ENCODE results near the gene SLC6A4.

DNA sequence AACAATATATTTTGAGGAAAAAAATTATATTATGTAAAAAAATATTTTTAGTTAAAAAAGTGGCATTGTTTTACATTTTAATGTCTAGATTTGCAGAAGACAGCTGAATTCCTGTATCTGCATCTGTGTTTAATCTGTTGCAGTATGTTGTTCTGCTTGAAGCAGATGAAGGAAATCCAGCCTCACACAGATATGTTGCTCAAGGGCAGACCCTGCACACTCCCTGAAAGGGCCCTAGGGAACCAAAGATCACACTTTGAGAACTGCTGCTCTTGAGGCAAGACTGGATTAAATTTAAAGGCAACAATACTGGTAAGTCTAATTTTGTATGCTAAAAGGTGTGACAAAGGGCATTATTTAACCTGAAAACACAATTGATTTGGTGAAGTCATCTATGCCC is 16.4 kb upstream of the SLC6A4 start:
- TF ChIP-seq, protein P1, sequence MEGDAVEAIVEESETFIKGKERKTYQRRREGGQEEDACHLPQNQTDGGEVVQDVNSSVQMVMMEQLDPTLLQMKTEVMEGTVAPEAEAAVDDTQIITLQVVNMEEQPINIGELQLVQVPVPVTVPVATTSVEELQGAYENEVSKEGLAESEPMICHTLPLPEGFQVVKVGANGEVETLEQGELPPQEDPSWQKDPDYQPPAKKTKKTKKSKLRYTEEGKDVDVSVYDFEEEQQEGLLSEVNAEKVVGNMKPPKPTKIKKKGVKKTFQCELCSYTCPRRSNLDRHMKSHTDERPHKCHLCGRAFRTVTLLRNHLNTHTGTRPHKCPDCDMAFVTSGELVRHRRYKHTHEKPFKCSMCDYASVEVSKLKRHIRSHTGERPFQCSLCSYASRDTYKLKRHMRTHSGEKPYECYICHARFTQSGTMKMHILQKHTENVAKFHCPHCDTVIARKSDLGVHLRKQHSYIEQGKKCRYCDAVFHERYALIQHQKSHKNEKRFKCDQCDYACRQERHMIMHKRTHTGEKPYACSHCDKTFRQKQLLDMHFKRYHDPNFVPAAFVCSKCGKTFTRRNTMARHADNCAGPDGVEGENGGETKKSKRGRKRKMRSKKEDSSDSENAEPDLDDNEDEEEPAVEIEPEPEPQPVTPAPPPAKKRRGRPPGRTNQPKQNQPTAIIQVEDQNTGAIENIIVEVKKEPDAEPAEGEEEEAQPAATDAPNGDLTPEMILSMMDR (conservative IDR thresholded peaks at IDR 0.05; ENCODE audit: low read depth, low read length), result no peak
- TF ChIP-seq EZH2 (IDR thresholded peaks at IDR 0.05; ENCODE audit: borderline replicate concordance, low read depth, low read length, poor library complexity, severe bottlenecking), result no peak
